Esophagus squamous epithelium (tissue), 4 donors: Measurements from ENCODE around the gene TPO.

Source experiments
- POLR2A ChIP-seq, 4 donors: fragments of 450-650 bp; IDR thresholded peaks; one replicate each; pipeline ENCODE4 v1.6.1; 2017; ENCODE audit warnings: antibody characterized with exemption in 4 of 4, mild to moderate bottlenecking in 4 of 4, moderate library complexity in 3 of 4
- TF ChIP-seq, protein P1 (sequence below), 6 experiments: fragments of 450-650 bp in 4 of 6; fragments of 200-600 bp in 2 of 6; sonication (generic) in 2 of 6; IDR thresholded peaks; one replicate each; pipeline ENCODE4 v1.5.1; 2016 to 2019; ENCODE audit warnings: antibody characterized with exemption in 6 of 6, mild to moderate bottlenecking in 4 of 6, moderate library complexity in 4 of 6

- no peak for TF ChIP-seq POLR2A (IDR thresholded peaks at IDR 0.05)
- TF ChIP-seq, protein P1, sequence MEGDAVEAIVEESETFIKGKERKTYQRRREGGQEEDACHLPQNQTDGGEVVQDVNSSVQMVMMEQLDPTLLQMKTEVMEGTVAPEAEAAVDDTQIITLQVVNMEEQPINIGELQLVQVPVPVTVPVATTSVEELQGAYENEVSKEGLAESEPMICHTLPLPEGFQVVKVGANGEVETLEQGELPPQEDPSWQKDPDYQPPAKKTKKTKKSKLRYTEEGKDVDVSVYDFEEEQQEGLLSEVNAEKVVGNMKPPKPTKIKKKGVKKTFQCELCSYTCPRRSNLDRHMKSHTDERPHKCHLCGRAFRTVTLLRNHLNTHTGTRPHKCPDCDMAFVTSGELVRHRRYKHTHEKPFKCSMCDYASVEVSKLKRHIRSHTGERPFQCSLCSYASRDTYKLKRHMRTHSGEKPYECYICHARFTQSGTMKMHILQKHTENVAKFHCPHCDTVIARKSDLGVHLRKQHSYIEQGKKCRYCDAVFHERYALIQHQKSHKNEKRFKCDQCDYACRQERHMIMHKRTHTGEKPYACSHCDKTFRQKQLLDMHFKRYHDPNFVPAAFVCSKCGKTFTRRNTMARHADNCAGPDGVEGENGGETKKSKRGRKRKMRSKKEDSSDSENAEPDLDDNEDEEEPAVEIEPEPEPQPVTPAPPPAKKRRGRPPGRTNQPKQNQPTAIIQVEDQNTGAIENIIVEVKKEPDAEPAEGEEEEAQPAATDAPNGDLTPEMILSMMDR (IDR thresholded peaks at IDR 0.05), result no peak
Observed at GRCh38 chr2:1498176-1498575, 84.9 kb downstream of the TPO start.
